ENCODE data around the gene NUP160. TPM values are rescaled to one million over a fixed set of nuclear protein-coding genes. Genes with fewer than 3 reads are reported as not detected.
"Not testable (repeated sequence)": the region's sequence is repeated elsewhere in the genome, so short reads cannot be mapped to it uniquely, and the experiment has no call there.

NUP160 gene
- total RNA-seq, 1 donor from 2014 or later: 22.2 TPM

DNA sequence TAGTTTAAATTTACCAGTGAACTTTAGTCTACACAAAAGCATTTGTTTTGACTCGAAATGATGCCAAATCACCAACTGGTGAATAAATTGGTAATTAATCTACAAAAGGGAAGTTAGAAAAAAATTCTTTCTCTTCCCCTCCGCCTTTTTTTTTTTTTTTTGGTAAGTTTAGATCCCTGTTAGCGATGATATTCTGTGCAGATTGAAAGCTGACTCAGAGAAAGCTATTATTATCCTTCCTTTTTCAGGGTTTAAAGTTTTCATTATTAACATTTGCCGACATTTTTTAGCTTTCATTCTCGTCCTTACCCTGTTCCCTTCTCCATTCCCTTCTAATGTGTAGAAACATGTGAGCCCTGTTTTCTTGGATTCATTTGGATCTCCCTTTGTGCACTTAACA is 16.8 kb upstream of the NUP160 start:
- DNase-seq (ENCODE audit: extremely low read depth, low read depth, low spot score): no peak

DNA sequence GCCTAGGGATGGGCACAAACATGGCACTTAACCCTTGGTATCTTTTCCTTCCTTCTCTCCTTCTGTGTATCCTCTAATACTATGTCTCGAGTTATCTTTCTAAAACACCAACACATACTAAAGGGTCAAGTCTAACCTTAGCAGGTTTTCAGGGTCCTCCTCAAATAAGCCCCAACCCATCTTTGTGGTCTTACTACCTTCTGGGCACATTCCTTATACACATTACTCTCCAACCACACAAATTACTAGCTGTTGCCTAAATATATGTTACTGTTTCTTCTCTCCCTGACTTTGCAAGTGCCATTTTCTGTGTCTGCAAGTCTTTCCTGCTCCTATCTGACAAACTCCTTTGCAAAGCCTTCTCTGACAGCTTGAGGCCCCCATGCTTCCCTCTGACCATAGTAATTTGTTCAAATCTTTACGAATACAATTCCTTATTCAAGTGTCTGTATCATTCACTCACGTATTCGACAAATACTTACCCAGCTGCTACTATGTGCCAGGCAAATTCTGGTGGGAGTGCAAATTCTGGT is 15.8 kb upstream of the NUP160 start:
- DNase-seq (ENCODE audit: extremely low read depth, low read depth, low spot score): no peak

DNA sequence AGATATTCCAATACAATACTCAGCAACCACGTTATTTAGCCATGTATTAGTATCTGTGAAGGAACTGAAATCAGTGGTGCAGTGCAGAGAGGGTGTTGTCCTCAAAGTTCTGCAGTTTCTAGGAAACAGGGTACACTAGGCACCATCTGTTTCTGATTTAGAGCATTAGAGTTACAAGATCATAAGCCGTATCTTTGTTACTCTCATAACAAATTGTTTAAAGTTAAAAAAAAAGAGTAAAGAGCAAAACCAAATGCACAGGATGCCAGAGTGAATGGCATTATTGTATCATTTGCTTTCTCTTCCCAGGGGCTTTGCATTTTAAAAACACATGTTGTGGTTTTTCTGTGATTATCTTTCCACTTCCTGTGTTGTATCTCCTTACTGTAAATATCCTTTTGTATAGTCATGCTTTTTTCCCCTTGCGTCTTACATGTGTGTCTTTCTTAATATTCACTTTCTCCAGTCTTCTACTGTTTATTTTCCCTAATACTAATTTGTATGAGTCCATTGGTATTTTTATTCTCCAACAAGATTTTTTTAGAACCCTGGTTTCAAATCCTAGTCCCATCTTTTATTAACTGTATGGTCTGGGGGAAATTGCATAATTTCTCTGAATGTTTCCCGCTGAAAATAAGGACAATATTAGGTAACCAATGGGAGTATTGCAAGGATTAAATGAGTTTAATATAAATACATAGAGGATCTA is 15.2 kb upstream of the NUP160 start:
- DNase-seq (ENCODE audit: extremely low read depth, low read depth, low spot score): no peak

DNA sequence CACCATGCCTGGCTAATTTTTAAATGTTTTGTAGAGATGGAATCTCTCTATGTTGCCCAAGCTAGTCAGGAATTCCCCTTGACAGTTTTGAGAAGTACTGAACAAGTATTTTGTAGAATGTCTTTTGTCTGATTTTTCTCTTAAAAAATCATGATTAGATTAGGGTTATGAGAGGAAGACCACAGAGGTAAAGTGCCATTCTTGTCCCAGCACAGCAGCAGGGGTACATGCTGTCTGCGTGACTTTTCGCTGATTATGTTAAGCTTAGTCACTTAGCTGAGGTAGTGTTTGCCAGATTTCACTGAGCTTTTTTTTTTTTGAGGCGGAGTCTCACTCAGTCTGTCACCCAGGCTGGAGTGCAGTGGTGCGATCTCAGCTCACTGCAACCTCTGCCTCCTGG is 13.6 kb upstream of the NUP160 start:
- DNase-seq (ENCODE audit: extremely low read depth, low read depth, low spot score): no peak

DNA sequence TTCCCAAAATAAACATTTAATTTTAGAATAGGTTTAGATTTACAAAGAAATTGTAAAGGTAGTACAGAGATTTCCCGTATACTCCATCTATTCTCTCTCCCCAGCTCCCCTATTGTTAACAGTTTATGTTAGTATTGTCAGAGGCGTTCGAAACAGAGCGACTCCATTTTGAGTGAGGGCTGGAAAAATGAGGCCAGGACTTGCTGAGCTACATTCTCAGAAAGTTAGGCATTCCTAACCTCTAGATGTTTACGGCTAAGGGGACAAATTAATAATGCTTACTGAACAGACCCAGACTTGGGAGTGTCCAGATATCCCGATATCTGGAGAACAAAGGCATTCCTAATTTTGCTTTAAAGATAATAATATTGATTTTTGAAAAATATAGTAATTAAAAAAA is 12.4 kb upstream of the NUP160 start:
- no peak for DNase-seq (ENCODE audit: extremely low read depth, low read depth, low spot score)

DNA sequence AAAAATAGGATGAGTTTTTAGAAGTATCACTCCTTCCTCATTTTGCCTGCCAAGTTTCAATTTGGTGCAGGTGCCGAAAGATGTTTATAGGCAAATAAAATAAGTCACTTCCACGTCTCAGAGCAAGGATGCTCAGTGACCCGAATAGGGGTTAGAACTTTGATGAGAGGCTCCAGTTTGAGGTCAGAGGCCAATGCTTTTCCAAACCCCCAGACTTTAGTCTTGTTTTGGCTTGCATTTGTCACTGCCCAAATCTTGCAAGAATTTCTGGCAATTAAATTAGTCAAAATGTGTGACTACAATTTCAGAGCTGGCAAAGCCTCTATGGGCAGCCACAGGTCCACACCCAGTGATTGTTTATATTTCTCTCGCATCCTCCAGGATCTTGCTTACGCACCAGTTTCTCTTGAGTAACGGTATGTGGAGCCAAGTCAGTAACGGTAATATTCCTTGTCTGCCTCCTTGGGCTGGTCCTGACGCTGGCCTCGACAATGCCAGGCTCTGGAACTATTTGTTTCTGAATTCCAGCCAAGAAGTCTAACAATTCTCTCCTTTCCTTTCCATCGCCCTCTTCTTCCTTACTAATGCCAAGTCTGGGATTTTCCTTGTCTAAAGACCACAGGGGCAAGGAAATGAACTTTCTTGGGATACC is 9.9 kb upstream of the NUP160 start:
- no peak for DNase-seq (ENCODE audit: extremely low read depth, low read depth, low spot score)

DNA sequence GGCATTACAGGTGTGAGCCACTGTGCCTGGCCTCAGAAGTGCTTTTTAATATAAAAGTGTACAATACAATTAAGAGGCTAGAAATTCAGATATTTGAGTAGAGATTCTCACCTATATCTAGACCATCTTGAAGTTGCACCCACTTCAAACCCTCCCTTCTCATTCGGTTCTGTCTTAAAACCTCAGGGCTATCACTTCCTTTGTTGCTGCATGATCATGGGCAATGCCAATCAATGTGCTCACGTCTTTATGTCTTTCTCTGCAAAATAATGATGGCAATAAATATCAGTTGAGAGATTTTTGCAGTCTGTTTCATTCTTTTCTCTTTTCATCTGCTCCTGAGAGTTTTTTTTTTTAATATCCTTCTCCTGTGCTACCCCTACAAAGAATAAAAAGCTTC is 9.3 kb upstream of the NUP160 start:
- DNase-seq (ENCODE audit: extremely low read depth, low read depth, low spot score): no peak

DNA sequence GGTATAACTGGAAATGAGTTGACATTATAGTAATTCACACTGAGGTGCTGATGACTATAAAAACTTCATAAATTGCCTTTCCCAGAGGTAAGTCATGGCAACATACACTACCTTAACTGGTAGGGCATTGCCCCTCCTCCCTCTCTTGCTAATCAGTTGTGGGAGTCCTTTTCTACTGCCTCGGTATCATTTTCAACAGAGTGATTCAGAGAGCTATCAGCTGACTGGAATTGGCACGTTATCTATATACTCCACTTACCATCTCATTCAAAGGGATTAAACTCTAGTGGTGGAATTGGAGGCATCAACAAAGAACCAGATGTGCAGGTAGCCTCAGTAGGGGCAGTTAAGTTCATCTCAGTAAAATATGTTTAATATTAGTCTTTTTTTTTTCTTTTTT is 8.0 kb upstream of the NUP160 start:
- DNase-seq (ENCODE audit: extremely low read depth, low read depth, low spot score): no peak

DNA sequence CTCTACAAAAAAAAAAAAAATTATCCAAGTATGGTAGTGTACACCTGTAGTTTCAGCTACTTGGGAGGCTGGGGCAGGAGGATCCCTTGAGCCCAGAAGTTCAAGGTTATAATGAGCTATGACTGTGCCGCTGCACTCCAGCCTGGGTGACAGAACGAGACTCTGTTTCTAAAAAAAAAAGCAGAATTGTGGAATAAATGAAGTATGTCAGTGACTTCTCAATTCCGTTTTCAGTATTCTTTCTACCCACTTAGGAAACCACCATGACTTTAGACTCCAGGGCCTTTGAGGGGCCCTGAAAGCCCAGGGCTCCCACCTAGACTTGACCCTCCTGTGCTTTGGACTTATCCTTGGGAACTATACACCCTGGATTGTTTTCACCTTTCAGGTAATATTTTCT is 6.5 kb upstream of the NUP160 start:
- DNase-seq (ENCODE audit: extremely low read depth, low read depth, low spot score): no peak

DNA sequence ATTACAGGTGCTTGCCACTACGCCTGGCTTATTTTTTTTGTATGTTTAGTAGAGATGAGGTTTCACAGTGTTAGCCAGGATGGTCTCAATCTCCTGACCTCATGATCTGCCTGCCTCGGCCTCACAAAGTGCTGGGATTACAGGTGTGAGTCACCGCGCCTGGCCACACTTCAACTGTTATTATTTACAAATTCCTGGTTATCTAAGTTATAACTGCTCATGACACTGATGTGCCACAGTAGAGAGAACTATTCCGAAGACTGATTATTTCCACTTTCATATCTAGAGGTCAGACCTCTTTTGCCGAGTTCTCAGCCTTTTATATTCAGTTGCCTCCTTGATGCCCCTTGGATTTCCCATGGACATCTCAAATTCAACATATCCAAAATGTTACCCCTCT is 3.9 kb upstream of the NUP160 start:
- no peak for DNase-seq (ENCODE audit: extremely low read depth, low read depth, low spot score)

DNA sequence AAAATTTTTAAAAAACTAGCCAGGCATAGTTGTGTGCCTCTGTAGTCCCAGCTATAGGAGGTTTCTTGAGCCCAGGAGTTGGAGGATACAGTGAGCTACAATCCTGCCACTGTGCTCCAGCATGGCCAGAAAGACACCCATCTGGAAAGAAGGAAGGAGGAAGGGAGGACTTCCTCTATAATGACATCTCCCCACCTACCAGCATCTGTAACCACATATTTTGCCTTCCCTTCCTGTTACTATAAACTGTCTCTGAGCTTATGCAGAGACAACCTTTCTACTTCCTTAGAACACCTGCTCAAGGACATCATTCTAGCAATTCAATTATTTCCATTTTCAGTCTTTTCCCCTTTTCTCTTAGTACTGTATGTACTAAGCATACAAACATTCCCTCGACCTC is 2.2 kb upstream of the NUP160 start:
- no peak for DNase-seq (ENCODE audit: extremely low read depth, low read depth, low spot score)

DNA sequence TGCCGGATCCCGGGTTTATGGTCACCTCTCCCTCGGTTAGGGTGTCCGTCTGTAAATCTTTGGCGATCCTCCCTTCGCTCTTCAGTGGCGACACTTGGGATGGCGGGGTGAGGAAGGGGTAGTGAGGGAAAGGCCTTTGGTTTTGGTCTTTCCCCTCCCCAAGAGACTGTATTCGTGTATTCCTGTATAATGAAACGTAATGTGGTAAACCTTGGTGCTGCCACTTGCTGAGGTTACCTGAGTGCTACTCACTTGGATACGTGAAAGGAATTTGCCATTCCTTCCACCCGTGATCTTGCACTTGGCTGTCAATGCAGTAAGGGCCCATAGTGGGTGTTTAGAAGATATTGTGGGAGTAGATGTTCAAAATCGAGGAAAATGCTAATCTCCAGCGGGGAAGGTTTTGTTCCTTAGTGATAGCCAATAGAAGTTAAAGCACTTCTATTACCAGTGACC is 578 bp upstream of the NUP160 start:
- no peak for DNase-seq (ENCODE audit: extremely low read depth, low read depth, low spot score)

DNA sequence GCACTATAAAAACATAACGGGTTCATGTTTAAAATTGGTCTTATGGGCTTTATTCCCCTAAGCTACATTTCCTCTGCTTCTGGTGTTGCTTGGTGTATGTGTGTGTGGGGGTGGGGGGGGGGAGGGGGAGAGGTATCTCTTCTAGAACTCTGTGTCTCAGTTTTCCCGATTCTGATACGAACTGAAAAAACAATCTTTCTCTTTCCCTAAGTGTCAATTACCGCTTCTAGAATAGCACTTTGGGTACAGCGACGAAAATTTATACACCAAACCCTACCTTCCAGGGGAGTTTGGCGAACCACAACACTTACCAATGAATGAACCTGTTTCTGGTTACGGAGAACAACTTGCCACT is 636 bp downstream of the NUP160 start:
- DNase-seq (ENCODE audit: extremely low read depth, low read depth, low spot score): no peak

DNA sequence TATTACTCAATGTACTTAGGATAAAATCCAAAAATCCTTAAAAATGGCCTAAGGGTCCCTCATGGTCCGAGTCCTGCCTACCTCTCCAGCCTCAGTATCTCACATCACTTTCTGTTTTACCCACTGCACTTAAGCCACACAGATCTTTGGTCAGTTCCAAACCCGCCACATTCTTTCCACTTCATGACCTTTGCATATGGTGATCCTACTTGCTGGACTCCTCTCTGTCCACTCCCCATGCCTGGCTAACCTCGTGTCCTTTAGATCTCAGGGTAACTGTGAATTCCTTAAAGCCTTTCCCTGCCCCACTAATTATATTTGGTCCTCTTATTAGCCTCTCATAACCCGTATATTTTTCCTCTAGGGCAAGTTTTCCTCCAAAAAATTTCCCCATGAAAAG is 1.2 kb downstream of the NUP160 start:
- DNase-seq (ENCODE audit: extremely low read depth, low read depth, low spot score): no peak

DNA sequence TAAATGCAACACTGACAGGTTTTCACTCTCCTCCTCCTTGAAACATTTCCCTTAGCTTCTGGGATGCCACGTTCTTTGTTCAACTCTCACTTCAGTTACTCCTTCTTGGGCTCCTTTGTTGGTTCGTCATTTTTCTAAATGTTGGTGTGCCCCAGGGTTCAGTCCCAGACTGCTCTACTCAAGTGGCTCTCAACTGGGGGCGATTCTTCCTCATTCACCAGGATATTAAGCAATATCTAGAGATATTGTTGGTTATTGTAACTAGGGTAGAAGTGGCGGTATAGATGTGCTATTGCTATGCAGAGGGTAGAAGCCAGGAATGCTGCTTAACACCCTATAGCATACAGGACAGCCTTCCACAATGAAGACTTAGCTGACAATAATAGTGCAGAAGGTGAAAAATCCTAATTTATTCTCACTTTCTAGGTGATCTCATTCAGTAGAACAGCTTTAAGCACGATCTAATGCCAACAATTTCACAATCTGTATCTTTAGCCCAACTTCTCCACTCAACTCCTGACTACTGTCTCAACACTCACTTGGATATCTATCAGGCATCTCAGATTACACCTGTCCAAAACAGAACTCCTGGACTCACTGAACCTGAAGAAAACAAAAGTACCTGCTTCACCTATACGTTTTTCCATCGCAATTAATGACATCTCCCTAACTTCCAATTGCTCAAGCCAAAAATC is 4.6 kb downstream of the NUP160 start:
- no peak for DNase-seq (ENCODE audit: extremely low read depth, low read depth, low spot score)

DNA sequence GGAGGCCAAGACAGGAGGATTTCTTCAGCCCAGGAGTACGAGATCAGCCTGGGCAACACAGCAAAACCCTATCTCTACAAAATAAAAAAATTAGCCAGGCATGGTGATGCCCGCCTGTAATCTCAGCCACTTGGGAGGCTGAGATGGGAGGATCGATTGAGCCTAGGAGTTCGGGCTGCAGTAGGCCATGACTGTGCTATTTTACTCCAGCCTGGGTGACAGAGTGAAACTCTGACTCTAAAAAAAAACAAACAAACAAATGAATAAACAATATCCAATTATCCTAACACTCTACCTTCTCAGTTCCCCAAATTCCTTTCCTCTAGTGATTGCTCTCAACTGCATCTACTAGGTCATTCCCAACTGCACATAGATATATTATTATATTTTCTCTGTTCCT is 5.4 kb downstream of the NUP160 start:
- no peak for DNase-seq (ENCODE audit: extremely low read depth, low read depth, low spot score)

DNA sequence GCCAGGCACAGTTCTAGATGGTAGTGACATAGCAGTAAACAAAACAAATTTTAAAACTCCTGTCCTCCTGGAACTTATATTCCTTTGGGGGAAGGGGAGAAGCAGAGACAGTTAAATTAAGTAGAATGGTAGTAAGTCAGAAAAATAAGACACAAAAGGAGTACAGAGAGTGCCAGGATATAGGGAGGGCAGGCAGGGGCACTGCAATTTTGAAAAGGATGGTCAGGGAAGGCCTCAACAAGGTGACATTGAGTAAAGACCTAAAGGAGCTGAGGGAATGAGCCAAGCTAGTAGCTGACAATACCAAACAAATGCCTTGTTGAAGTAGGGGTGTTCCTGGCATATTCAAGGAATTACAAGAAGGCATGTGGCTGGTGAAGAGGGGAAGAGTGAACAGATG is 10.2 kb downstream of the NUP160 start:
- DNase-seq (ENCODE audit: extremely low read depth, low read depth, low spot score): no peak

DNA sequence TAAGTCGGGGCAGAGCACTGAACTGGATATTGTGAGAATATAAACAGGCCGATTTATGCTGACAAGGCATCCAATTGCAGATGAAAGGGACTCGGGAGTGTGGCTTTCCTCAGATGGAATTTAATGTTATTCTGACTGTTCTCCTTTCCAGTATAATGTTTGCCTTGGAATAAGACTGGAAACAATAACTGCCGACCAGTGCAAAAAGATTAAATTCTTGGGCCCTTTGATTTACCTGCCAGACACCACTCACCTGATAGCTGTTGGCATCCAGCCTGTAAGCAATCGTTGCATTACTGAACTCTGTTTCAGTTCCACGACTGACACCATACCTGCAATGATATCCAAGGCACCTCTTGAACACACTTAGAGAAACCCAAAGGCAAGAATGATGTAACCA is 10.9 kb downstream of the NUP160 start:
- DNase-seq (ENCODE audit: extremely low read depth, low read depth, low spot score): no peak

DNA sequence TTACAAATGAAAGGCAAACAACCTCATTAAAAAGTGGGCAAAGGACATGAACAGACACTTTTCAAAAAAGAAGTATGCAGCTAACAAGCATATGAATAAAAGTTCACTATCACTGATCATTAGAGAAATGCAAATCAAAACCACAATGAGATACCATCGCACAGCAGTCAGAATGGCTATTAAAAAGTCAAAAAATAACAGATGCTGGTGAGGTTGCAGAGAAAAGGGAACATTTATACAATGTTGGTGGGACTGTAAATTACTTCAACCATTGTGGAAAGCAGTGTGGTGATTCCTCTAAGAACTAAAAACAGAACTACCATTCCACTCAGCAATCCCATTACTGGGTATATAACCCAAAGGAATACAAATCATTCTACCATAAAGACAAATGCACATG is 18.1 kb downstream of the NUP160 start:
- DNase-seq (ENCODE audit: extremely low read depth, low read depth, low spot score): not testable (repeated sequence)

DNA sequence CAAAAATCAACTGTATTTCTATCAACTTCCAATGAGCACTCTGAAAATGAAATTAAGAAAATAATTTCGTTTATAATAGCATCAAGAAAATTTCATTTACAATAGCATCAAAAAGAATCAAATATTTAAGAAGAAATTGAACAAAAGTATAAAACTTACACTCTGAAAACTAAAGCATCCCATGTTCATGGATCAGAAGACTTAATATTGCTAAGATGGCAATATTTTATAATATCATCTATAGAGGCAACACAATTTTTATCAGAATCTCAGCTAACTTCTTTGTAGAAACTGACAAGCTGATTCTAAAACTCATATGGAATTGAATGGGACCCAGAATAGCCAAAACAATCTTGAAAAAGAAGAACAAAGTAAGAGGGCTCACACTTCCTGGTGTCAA is 19.9 kb downstream of the NUP160 start:
- DNase-seq (ENCODE audit: extremely low read depth, low read depth, low spot score): no peak

DNA sequence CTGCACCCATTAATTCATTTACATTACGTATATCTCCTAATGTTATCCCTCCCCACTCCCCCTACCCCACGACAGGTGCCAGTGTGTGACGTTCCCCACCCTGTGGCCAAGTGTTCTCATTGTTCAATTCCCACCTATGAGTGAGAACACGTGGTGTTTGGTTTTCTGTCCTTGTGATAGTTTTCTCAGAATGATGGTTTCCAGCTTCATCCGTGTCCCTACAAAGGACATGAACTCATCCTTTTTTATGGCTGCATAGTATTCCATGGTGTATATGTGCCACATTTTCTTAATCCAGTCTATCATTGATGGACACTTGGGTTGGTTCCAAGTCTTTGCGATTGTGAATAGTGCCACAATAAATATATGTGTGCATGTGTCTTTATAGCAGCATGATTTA is 25.5 kb downstream of the NUP160 start:
- DNase-seq (ENCODE audit: extremely low read depth, low read depth, low spot score): not testable (repeated sequence)

DNA sequence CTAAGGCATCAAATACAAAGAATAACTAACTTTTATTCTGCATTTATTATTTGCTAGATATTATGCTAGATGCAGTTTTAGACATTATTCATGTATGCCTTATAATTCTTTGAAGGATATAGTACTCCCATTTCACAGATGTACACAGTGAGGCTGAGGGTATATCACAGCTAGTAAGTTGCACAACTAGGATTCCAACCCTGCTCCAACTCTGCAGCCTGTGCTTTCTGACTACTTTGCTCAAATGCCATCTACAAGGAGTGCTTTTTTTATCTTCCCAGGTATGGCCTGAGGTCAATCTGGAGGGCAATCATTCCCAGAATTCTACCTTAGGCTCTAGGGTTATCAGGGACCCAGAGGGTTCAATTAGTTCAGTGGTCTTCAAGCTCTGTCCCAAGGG is 28.4 kb downstream of the NUP160 start:
- no peak for DNase-seq (ENCODE audit: extremely low read depth, low read depth, low spot score)
